Activated T-cell treated with anti-CD3 and anti-CD28 coated beads, Interleukin-2, amount 50 U/mL, for 24 hours (primary cell): ENCODE results near the gene RPS27L.

Source experiments
- DNase-seq: peaks from one replicate; pipeline ENCODE4 v3.0.0-alpha.2; 2020
- H3K27ac Mint-ChIP-seq: 2 replicates; pipeline ENCODE4 v1.8.0; 2020; ENCODE audit warnings: mild to moderate bottlenecking, mixed read lengths
- H3K27me3 Mint-ChIP-seq: 2 replicates; pipeline ENCODE4 v1.8.0; 2020; ENCODE audit warnings: mixed read lengths
- H3K36me3 Mint-ChIP-seq: 2 replicates; pipeline ENCODE4 v1.8.0; 2020; ENCODE audit warnings: low read depth, mixed read lengths
- H3K4me1 Mint-ChIP-seq: 2 replicates; pipeline ENCODE4 v1.8.0; 2020; ENCODE audit warnings: low read depth, mixed read lengths
- H3K4me3 Mint-ChIP-seq: 2 replicates; pipeline ENCODE4 v1.8.0; 2020; ENCODE audit warnings: mild to moderate bottlenecking, moderate library complexity, mixed read lengths
- H3K9me3 Mint-ChIP-seq: 2 replicates; pipeline ENCODE4 v1.8.0; 2020; ENCODE audit warnings: mixed read lengths

Gene RPS27L

DNA sequence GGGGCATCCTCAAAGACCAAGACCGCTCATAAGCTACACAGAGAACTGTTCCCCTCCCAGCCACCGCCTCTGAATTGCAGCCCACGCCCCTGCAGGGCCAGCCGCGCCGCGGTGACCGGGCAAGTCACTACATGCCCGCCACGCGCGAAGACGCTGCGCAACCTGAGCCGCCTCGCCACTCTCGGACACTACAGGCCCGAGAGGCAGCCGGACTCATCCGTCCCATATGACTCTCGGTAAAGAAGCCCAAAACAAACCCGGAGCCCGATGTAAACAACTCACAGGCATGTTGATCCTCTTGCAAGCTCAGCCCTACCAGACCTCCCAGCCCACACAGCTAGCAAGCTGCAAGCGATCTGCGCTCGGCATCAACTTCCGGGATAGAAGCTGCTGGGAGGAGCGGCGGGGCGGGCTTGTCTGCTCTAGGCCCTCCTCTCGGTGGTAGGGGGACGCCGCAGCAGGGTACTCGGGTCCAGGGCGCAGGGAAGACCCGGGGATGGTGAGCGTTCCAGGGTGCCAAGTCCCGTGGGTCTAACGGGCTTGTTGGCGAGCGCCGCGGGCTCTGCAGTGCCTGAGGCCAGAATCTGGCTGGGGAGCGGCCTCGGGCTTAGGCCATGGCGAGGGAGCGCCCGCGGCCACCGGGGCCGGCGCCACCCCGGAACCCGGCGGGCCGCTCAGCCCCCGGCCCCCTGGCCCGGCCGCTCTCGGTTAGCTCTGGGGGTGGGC, at the start of gene RPS27L:
RPS27L (minus strand) TSS at position 360 of the 726 bp plus-strand sequence; CDS start at position 288, 72 bp downstream.
- no peaks in the 10 kb centered on the region for H3K9me3 Mint-ChIP-seq
- H3K4me1 Mint-ChIP-seq, result peaks cover 23% of the 10 kb centered on the region
- DNase-seq, result peak; percentile 91

DNA sequence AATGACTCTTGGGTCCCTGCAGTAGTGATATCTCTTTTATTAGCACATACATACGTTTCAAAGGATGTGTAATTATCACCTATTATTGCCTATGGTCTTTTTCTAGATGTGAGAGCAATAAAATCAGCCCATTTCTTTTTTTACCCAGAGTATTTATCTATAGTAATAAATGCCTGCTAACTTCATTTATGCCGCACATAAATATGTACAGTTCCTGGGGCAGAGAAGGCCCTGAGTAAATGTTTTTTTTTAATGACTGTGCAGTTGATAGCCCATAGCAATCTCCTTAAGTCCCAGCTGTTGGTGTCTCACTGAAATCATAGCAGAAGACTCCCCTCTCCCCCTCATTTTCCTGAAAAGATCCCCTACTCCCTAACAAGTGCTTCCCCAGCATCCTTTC, 48.8 kb upstream of the RPS27L start:
- H3K9me3 Mint-ChIP-seq, result no peaks in the 10 kb centered on the region
- H3K4me1 Mint-ChIP-seq, result peaks cover 87% of the 10 kb centered on the region
- no peak overlapping the region for H3K27ac Mint-ChIP-seq
- H3K36me3 Mint-ChIP-seq, result peaks cover 63% of the 10 kb centered on the region
- no peaks in the 10 kb centered on the region for H3K27me3 Mint-ChIP-seq
- no peak for DNase-seq
- H3K4me3 Mint-ChIP-seq, result no peak overlapping the region

More for the DNA sequence above, at the start of gene RPS27L:
- peak within 1 kb of the TSS; percentile 99 for H3K4me3 Mint-ChIP-seq
- H3K27me3 Mint-ChIP-seq, result no peaks in the 10 kb centered on the region
- peak within 1 kb of the TSS; percentile 97 for H3K27ac Mint-ChIP-seq
- peaks cover 43% of the 10 kb centered on the region for H3K36me3 Mint-ChIP-seq

DNA sequence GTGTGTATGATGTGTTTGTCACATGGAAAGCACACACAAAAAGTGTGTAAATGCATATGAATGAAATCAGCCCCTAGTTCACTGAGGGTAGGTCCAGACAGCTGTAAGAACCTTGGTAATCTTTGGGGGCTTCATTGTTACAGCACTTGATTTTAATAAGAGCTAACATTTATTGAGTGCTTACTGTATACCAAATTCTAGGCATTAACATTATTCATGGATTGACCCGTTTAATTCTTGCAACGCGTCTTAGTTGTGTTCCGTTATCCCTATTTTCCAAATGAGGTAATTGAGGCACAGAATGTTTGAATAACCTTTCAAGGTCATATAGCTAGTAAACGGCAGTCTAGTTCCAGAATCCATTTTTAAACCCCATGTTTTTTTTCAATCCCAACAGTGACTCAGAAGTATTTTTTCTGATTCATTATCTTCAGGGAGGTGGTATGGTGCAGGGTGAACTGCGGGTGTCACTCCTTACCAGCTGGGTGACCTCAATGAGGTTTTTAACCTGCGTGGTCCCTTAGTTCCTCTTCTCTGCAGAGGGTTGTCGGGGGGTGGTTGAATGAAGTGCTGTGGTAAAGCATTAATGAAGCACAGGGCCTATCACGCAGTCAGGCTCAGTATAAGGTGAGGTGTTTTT, 46.3 kb upstream of the RPS27L start:
- Mint-ChIP-seq H3K9me3 (no peaks in the 10 kb centered on the region), H3K4me3 (peak overlapping the region; percentile 19), H3K27me3 (no peaks in the 10 kb centered on the region), H3K4me1 (peaks cover 91% of the 10 kb centered on the region), H3K27ac (peak overlapping the region; percentile 86), H3K36me3 (peaks cover 76% of the 10 kb centered on the region)
- no peak for DNase-seq

DNA sequence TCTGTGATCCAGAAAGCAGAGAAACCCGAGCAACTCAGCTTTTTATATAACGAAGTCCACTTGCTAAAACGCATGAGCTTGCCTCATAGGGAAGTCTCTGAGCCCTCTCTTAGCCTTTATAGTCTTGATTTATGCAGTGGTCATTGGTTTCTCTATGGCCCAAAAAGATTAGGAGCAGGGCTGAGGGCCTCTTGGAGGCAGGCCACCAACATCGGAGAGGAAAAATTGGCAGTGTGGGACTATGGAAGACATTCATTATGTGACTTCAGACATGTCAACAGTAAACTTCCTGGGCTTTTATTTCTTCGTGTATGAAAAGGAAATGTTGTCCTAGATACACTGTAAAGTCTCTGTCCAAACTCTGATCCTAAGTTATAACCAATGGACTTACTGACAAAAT, 45.6 kb upstream of the RPS27L start:
- Mint-ChIP-seq H3K36me3 (peaks cover 77% of the 10 kb centered on the region), H3K4me1 (peaks cover 91% of the 10 kb centered on the region), H3K27me3 (no peaks in the 10 kb centered on the region), H3K9me3 (no peaks in the 10 kb centered on the region), H3K4me3 (no peak overlapping the region), H3K27ac (peak overlapping the region; percentile 86)
- no peak for DNase-seq

DNA sequence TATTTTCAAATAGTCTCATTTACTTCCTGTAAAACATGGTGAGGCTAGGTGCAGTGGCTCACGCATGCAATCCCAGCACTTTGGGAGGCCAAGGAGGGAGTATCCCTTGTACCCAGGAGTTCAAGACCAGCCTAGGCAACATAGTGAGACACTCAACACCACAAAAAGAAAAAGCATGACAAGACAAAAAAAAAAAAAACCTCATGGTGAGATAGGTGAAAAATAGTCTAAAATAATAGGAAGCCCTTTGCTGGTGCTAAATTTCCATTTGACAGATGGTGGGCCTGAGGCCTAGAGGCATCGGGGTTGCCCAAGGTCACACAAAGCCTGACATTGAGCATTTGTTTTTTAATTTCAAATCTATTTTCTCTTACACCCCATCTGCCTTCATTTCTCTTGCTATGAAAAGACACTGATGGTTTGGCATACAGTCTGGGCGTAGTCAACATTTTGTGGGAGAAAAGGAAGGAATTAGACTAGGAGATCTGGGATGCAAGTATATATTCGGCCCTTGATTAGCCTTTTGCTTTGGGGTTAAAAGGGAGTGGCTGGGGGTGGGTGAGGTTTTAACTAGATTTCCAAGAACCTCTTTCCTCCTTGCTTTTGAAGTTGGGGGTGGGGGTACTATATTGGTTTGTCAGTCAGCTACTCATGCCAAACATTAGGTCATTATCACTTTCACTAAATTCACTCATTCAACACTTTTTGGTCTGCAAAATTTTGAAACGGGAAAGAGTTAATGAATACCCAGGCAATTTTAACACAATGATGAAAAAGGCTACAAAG, 43.4 kb upstream of the RPS27L start:
- DNase-seq, result no peak
- Mint-ChIP-seq H3K36me3 (peaks cover 78% of the 10 kb centered on the region), H3K27ac (peak overlapping the region; percentile 82), H3K4me1 (peaks cover 94% of the 10 kb centered on the region), H3K27me3 (no peaks in the 10 kb centered on the region), H3K4me3 (no peak overlapping the region), H3K9me3 (no peaks in the 10 kb centered on the region)

DNA sequence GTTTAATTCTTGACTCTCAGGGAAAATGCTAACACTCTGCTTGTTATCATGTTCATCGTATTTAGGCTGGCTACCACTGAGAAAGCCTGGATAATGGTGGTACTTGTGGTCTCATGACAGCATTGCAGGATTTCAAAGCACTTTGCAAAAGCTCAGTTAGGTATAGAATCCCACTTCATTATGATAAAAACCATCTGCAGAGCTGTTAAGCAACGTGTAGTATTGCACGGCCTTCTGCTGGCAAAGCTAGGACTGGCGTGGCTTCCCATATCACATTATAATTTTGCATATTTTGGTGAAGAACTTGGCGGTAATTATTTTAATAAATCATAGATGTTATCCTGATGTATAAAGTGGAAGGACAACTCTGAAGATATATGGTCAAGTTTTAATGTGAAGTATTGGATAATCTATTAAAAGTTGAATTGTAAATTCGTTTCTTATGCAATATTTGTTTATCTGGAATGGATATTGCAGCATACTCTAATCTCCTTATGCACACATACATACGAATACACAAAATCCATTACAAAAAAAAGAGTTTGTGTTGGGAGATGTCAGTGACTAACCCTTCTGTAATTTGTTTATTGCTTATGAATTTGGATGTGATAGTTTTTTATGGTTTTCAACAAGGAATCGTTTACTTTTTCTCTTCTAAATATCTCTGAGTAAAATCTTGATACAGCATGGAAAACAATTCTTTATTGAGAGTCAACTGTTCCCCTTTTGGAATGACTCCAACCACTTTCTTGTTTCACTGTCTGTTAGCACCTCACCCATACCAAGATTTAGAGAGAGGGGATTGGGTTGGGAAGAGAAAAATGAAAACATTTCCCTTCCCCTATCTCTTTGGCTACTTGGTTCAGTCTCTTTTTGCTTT, 41.3 kb upstream of the RPS27L start:
- no peaks in the 10 kb centered on the region for H3K27me3 Mint-ChIP-seq
- H3K4me1 Mint-ChIP-seq, result peaks cover 97% of the 10 kb centered on the region
- no peaks in the 10 kb centered on the region for H3K9me3 Mint-ChIP-seq
- H3K36me3 Mint-ChIP-seq, result peaks cover 85% of the 10 kb centered on the region
- no peak for DNase-seq
- peak overlapping the region; percentile 82 for H3K27ac Mint-ChIP-seq
- peak overlapping the region; percentile 13 for H3K4me3 Mint-ChIP-seq

DNA sequence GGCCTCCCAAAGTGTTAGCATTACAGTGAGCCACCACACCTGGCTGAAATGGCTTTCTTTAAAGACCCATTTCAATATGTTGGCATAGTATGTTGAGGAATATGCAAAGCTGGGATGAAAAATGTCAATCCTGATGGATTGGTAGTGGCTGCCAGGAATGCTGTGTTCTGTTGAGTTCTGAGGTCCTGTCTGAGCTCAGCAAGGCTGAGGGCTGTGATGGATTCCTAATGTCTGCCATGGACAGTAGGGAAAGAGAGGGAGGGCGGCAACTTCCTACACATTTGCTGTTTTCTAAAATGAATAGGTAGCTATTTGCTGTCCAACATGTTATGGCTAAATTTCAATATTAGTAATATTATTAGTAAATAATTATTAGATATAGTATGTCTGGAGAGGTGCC, 40.3 kb upstream of the RPS27L start:
- DNase-seq, result no peak
- Mint-ChIP-seq H3K4me3 (peak overlapping the region; percentile 26), H3K36me3 (peaks cover 83% of the 10 kb centered on the region), H3K9me3 (no peaks in the 10 kb centered on the region), H3K27me3 (no peaks in the 10 kb centered on the region), H3K4me1 (peaks cover 95% of the 10 kb centered on the region), H3K27ac (peak overlapping the region; percentile 88)

DNA sequence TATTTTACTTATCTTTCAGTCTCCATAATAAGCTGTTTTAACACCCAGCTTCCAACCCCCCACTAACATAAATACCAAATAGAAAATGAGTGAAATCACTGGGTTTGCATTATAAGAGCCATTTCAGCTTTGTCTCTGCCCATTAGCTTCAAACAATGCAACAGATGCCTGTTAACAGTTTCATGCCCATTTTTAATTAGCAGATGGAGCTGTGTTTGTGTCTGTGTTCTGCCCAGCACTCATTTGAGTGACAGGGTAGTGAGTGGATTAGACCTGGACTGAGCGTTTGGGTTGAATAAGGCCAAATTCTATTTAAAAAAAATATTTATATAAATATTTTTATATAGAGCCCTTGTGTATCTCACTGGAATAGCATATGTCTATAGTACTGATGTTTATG, 39.6 kb upstream of the RPS27L start:
- Mint-ChIP-seq H3K9me3 (no peaks in the 10 kb centered on the region), H3K4me1 (peaks cover 96% of the 10 kb centered on the region), H3K4me3 (no peak overlapping the region), H3K36me3 (peaks cover 79% of the 10 kb centered on the region), H3K27ac (peak overlapping the region; percentile 90), H3K27me3 (no peaks in the 10 kb centered on the region)
- DNase-seq, result no peak

DNA sequence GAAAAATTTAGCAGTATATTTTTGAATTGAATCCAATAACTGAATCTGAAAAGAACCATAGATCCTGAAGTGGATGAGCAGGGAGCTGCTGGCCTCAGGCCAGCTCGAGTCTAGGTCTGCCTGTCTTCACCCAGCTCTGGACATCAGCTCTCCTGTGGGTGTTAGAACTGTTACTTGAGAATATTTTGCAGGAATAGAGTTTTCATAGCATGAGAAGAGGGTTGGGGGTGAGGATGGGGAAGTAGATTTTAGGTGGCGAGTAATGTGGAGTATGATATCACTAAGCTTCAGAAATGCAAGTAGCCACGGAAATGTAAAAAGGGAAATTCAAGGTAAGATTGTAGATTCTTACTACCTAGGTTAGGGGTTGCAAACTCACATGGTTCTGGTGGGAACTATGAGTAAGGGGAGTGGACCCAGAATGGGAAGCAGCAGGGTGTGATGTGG, 38.3 kb upstream of the RPS27L start:
- Mint-ChIP-seq H3K27ac (peak overlapping the region; percentile 90), H3K4me3 (peak overlapping the region; percentile 68), H3K27me3 (no peaks in the 10 kb centered on the region), H3K4me1 (peaks cover 95% of the 10 kb centered on the region), H3K36me3 (peaks cover 78% of the 10 kb centered on the region), H3K9me3 (no peaks in the 10 kb centered on the region)
- no peak for DNase-seq

DNA sequence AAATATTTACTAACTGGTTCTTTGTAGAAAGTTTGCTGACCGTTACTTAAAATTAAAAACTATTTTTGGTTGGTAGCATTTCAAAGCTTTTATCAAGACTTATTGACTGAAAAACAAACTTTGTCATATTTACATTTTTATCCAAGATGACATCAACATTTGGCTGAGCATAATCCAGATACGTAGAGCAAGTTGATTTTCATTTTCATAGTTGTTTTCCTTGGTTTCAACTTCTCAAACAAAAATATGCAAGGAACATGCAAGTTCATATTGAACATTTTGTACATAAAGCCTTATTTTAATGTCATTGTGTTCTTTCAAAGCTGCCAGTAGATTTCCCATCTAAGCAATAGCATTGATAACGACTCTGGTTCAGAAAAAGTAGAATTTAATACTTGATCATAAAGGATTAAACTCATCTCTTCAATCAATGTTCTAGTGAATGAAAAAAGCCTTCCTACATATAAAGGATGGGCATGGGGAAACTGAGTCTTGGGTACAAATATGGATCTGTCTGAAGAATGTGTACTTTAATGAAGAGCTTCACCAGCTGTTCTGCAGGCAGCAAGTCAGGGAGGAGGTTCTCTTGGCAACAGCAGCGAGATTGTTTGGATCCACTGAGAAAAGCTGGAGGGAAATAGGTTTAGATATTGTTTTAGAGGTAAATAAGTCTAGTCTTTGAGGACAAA, 37.7 kb upstream of the RPS27L start:
- no peak for DNase-seq
- Mint-ChIP-seq H3K36me3 (peaks cover 78% of the 10 kb centered on the region), H3K27me3 (no peaks in the 10 kb centered on the region), H3K4me3 (peak overlapping the region; percentile 68), H3K9me3 (no peaks in the 10 kb centered on the region), H3K4me1 (peaks cover 89% of the 10 kb centered on the region), H3K27ac (peak overlapping the region; percentile 90)

DNA sequence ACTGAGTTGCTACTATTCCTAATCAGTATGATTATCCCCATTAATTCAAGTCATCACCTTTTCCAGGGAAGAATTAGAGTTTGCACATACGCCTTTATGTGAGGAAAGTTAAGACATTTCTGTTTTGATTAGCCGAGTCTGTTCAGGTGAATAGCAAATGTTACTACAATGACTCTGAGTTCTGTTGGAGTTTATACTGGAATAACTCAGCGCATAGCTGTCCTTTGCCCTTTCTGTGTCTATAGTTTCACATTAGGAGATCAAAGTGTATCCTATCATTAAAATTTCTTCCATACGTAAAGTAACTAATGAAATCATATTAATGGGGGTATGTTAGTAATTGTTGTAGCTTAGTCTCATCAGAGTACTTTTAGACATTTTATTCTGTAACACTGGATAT, 37.0 kb upstream of the RPS27L start:
- H3K4me1 Mint-ChIP-seq, result peaks cover 82% of the 10 kb centered on the region

DNA sequence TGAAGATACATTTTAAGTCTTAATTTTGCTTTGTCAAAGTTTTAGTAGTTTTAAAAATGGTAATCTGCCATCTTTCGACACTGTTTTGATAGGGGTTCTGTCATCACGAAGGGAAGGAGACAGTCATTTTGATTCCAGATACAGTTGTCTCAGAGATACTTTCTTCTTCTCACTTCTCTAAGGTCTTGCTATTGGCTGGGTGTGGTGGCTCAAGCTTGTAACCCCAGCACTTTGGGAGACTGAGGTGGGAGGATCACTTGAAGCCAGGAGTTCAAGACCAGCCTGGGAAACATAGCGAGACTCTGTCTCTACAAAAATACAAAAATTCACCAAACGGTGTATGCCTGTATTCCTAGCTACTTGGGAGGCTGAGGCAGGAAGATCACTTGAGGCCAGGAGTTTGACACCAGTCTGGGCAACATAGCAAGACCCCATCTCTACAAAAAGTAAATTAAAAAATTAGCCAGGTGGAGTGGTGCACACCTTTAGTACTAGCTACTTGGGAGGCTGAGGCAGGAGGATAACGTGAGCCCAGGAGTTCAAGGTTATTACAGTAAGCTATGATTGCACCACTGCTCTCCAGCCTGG, 35.4 kb upstream of the RPS27L start:
- no peak for DNase-seq
- Mint-ChIP-seq H3K9me3 (no peaks in the 10 kb centered on the region), H3K36me3 (peaks cover 67% of the 10 kb centered on the region), H3K27me3 (no peaks in the 10 kb centered on the region), H3K4me3 (peak overlapping the region; percentile 93), H3K27ac (peak overlapping the region; percentile 99), H3K4me1 (peaks cover 82% of the 10 kb centered on the region)

More for the DNA sequence above, 37.0 kb upstream of the RPS27L start:
- peaks cover 75% of the 10 kb centered on the region for H3K36me3 Mint-ChIP-seq
- H3K27me3 Mint-ChIP-seq, result no peaks in the 10 kb centered on the region
- H3K4me3 Mint-ChIP-seq, result peak overlapping the region; percentile 93
- H3K9me3 Mint-ChIP-seq, result no peaks in the 10 kb centered on the region
- DNase-seq, result no peak
- peak overlapping the region; percentile 99 for H3K27ac Mint-ChIP-seq

DNA sequence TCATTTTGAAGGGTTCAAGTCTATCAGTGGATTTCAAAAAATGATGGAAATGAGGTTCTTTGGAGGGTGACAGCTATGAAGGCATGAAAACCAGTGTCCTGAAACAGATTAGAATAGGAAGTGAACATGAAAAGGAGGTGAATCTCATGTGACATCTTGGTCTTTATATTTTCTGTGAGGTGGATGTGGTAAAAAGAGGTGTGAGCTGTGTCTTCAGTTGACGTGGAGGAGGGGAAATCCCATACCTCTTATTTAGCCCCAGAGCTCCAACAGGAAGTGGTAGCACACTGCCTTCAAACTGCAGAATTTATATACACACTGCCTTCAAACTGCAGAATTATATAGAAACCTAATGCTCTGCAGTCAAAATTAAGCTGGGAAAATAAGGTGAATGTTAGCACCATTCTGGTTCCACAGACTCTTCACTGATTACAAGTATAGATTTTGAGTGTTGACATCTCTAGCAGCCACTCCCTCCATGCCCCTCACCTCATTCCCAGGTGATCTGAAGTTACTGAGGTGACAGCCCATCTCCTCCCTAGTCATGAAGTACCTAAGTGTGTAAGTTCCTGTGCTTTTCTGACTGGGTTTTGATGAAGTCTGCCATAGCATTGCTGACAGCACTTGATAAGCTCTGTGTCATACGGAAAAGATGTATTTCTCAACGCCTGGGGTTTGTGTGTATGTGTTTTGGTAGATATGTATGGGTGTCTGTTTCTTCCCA, 34.8 kb upstream of the RPS27L start:
- H3K4me3 Mint-ChIP-seq, result peak overlapping the region; percentile 93
- DNase-seq, result no peak
- no peaks in the 10 kb centered on the region for H3K27me3 Mint-ChIP-seq
- peaks cover 60% of the 10 kb centered on the region for H3K36me3 Mint-ChIP-seq
- H3K9me3 Mint-ChIP-seq, result no peaks in the 10 kb centered on the region
- H3K27ac Mint-ChIP-seq, result peak overlapping the region; percentile 99
- H3K4me1 Mint-ChIP-seq, result peaks cover 79% of the 10 kb centered on the region
